HT1080 (cell line): Measurements from ENCODE around the gene FAM131B. TPM values are rescaled to one million over a fixed set of nuclear protein-coding genes. Genes with fewer than 3 reads are reported as not detected.

Source experiments
- DNase-seq: peaks from one replicate; pipeline ENCODE4 v3.0.0-alpha.2; 2015; ENCODE audit warnings: low read depth
- total RNA-seq: library from RNA; depleted of rRNA; stranded (reverse); fragments of >200 nt; shearing (Covaris generic); gene quantifications from 2 replicates; pipeline ENCODE4 v1.2.3, GENCODE V29; 2014

FAM131B gene
- total RNA-seq, 1 experiment from 2014 or later = 7.0 TPM

DNA sequence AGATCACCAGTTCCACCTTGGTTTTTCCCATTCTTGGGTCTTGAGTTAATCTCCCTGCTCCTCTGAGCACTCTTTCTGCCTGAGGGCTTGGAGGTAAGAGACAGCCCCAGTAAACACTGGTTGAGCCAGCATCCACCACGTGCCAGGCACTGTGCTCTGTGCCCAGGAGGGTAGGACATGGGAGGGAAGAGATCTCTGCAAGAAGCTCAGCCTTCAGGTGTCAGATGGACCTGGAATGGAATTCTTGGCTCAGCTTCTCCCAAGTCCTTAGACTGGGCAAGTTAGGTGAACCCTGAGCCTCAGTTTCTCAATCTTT lies 21.1 kb upstream of the FAM131B start:
- DNase-seq = no peak

- DNase-seq = no peak
Measured at GRCh38 chr7:143382791-143383641, 20.5 kb upstream of the FAM131B start.

- DNase-seq = no peak
Measured at GRCh38 chr7:143382126-143382790, 19.7 kb upstream of the FAM131B start.

DNA sequence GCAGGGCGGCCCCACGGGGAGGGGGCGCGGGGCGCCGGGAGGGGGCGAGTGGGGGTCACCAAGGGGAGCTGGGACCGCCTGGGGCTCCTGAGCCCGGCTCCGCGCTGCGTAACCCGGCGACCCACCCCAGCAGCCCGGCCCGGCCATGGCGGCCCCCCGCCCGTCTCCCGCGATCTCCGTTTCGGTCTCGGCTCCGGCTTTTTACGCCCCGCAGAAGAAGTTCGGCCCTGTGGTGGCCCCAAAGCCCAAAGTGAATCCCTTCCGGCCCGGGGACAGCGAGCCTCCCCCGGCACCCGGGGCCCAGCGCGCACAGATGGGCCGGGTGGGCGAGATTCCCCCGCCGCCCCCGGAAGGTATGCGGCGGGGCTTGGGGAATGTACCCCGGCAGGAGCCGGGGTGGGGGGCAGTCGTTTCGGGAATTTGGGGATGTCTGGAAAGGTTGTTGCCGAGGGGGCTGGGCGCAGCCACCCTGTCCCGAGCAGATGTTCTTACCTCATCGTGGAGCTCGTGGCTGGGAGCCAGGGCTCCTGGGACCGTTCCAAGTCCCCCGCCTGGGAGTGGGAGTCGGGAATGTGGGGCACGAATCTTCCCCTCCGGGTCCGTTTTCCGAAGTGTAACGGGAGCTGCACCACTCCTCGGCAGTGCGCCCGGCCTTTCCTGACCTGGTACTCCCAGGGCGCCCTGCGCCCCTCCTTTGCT lies 19.1 kb upstream of the FAM131B start:
- no peak for DNase-seq

DNA sequence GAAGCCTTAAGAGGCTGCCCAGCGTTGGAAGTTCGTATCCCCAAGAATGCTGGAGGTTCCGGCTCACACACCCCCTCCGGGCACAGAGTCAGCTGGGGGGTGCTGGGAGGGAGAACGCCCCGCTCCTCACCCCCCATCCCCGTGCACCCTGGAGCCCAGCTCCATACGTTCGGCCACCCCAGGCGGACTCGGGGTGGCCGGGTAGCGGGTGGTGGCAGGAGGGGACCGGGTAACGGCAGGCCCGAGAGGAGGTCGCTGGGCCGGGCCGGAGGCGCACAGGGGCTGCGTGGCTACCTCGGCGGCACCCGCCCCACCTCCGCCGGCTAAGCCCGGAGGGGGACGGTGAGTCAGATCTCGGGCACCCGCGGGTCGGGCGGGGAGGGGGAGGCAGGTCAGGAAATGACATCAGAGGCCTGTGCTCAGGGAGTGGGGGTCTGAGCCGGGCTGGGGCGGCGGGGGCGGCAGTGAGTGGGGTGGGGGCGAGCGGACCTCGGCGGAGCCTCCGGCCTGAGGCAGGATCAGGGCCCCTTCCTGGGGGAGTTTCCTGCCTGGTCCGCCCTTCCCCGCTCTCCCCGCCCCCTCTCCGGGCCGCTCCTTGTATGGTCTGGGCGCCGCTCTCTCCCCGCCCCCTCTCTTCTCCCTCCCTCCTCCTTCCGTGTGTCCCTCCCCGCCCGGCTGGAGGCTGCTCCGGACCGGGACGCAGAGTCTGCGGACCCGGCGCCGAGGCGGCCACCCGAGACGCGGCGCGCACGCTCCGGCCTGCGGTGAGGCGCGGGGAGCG lies 18.3 kb upstream of the FAM131B start, which contains the start of gene ZYX:
Gene ZYX (plus strand): TSS at position 700 of the 781 bp plus-strand sequence. CDS start 227 bp downstream, outside the sequence.
- DNase-seq = peak; percentile 86

DNA sequence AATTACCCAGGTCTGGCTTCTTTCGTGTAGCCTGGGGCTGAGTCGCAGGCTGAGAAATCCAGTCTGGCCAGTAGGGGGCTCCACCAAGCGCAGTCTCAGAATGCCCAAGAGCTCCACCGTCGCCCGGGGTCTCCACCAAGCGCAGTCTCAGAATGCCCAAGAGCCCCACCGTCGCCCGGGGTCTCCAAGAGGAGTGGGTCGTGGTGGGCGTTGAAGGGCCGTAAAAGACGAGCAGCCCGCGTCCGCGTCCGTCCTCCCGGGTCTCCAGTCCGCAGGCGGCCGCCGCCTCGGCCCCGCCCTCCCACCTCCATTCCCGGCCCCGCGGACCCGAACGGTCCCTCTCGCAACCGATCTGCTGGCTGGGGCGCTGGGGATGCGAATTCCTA lies 17.7 kb upstream of the FAM131B start:
- peak; percentile 86 for DNase-seq

GRCh38 chr7:143379611-143380259 lies 17.2 kb upstream of the FAM131B start:
- DNase-seq = no peak

DNA sequence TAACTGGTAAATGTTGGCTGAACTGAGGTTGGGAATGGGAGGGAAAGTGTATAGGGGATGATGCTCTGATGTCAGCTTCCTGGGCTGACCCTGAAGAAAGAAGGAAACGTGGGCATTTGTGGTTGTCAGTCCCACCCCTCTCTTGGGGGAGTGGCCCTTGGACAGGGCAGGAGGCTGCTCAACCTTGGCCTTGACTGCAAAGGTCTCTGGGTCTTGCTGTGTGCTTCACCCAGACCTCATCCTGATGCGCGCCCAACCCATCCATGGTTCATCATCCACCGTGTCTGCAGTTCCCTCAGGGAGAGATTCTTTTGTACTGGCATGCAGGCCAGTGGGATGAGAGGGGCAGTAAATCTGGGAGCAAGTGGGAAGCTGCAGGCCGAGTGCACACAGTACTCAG lies 13.9 kb upstream of the FAM131B start:
- DNase-seq = no peak

DNA sequence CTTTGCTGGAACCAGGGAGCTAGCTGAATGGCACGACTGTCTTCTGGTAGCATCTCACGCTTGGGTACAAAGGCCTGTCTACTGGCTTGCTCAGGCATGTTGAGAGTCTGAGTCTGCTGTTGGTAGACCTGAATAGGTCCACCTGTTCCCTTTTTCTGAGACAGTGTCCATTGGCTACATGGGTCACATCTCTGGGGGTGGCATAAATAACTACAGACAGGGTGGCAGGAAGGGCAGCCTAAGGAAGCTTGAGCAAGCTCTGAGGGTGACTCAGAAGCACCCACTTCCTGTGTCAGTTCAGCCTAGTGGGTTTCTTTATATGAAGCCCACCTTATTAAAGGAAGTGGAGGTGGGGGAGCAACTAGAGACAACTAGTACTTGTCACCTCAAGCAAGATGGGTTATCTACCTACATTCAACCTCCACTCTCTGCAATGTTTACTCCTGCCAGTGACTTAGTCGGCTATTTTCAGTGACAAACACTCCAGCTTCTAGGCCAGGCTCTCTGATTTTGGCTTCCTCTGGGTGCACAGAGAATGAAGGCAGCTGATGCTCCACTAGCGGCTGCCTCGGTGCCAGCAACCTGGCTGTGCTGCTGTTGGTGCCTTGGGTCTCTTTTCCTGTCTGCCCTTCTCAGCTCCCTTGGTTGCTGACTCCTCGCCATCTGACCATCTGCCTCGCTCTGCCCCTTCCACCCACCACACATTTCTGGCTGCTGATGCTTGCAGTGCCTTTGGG lies 13.0 kb upstream of the FAM131B start:
- peak; percentile 77 for DNase-seq

GRCh38 chr7:143374561-143374960 lies 12.0 kb upstream of the FAM131B start:
- DNase-seq = no peak

- DNase-seq = no peak
Measured at GRCh38 chr7:143373255-143373794, 10.8 kb upstream of the FAM131B start.

GRCh38 chr7:143372070-143372469 lies 9.6 kb upstream of the FAM131B start:
- peak; percentile 91 for DNase-seq

- DNase-seq = no peak
Measured at GRCh38 chr7:143369678-143370651, 7.5 kb upstream of the FAM131B start.

- DNase-seq = no peak
Measured at GRCh38 chr7:143368387-143368786, 5.9 kb upstream of the FAM131B start.

DNA sequence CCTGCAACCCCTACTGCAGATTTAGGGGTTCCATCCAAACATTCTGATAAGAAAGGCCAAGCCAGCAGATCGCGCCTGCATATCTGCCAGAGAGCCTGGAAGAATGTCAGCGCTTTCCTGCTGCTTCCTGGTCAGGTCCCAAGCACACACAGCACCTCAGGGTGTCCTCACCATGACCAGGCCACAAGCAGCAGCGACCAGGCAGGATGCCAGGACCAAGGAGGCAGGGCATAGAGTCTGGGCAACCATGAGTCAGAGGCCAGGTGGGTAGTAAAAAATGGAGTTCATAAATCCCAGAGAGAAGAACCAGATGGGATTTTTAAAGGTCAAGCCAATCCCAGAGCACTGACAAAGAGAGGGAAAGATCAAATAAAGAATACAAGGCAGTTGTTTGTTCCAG lies 5.5 kb upstream of the FAM131B start:
- DNase-seq = peak; percentile 86

DNA sequence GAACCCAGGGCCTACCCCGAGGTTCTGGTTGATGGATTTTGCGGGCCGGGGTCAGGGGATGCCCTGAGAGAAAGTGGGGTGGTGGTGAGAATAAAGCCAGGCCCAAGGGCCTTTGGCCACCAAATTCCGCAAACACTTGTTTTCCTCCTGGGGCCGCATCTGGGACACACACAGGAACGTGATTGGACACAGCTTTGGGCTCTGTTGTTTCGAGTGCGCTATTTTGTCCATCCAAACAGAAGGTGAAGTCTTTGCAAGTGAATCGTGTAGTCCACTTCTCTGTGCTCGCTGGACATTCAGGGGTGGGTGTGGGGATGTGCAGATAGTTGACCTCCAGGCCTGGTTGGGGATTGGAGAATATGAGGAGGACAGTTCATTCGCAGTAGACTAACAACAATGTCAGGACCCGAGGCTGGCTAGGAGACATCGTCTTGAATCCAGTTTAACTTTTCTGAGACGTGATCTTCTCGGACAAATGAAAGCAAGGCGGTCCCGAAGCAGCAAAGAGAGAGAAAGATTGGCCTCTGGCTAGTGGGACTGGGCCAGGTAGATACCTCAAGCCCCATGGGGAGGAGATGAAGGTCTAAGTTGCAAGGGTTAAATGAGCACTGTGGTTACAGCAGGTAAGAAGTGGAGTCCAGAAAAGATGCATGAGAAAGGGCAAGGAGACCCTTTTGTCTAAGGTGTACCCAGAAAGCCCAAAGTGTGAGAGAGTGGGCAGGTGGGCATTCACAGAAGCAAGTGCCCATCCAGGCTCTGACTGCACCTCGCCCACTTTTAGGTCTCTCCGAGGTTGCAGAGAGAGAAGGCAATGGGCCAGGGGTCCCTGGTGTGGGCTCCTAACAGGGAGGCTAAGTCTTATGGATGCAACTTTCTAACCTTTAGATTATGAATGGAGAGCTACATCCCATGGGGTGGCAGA lies 764 bp upstream of the FAM131B start:
- no peak for DNase-seq

DNA sequence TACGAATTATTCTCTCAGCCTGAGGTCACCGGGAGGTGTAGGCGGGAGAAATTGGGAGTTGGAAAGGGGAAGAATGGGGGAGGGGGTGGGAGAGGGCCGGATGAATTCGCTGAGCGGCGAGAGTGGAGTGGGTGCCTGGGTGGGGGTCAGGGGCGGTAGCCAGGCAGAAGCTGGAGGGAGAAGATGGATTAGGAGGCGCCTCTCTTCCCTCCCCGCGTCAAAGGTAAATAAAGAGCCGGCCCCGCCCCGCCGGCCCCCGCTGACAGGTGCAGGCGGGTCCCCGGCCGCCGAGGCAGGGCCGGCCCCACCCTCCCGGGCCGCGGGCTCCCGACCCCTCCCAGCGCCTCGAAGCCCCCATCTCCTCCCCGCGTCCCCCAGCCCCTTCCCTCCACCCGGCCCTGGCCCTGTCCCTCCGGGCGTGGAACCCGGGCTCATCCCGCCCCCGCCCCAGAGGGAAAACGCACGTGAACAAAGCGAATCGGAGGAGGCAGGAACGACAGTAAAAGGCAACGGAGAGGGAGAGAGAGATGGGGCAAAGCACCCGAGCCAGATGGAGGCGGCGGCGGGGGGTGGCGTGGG lies 872 bp downstream of the FAM131B start:
- no peak for DNase-seq
